Measurements from ENCODE around the gene GJD4. TPM values are rescaled to one million over a fixed set of nuclear protein-coding genes. Genes with fewer than 3 reads are reported as not detected.

The GJD4 gene
- total RNA-seq, 1 experiment from 2014 or later = not detected

DNA sequence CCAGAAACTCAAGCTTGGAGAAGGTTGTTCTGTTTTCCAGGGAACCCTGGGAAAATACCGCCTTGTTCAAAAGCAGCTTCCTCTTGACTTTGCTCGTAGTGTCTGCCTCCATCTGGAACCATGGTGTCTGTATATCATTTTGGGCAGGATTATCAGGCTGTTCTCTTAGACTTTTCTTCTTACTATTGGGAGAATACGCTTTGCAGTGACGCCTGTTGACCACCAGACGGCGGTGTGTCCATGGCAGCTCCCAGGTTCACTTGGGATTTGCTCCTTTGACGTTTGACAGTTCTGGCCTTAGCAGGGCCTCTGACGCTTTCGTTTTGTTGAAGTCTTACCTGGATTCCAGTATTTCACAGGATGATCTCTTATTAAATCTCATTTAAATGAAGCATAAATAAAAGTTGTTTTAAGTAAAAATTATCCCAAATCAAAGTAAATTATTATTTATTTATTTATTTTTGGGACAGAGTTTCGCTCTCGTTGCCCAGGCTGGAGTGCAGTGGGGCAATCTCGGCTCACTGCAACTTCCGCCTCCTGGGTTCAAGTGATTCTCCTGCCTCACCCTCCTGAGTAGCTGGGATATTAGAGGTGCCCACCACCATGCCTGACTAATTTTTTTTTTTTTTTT is 41.8 kb upstream of the GJD4 start:
- Histone ChIP-seq H3K4me3 (ENCODE audit: low read depth, low read length, poor library complexity, severe bottlenecking) (no peak overlapping the region), H3K27ac (ENCODE audit: low read depth, low read length, poor library complexity, severe bottlenecking) (no peak overlapping the region), H3K4me1 (ENCODE audit: insufficient read depth, low read length, poor library complexity, severe bottlenecking) (peaks cover 15% of the 10 kb centered on the region), H3K9me3 (ENCODE audit: low read depth, low read length, poor library complexity, severe bottlenecking) (no peaks in the 10 kb centered on the region), H3K36me3 (ENCODE audit: insufficient read depth, low read length, poor library complexity, severe bottlenecking) (no peaks in the 10 kb centered on the region), H3K27me3 (replicated peaks; ENCODE audit: insufficient read depth, low read depth, low read length, poor library complexity) (no peaks in the 10 kb centered on the region)
- intact Hi-C loops (cut with micrococcal nuclease; ENCODE audit: unreplicated experiment) = loop anchor here (5.0 to 10.0 kb wide), 3 partner anchors 226 to 436 kb away; partner anchors contain the start of genes CCNY and CREM
- BruUV-seq (replicated peaks) = no TSS peak
- ChIA-PET POLR2A (ENCODE audit: low non-redundant PET) (no interaction called here), CTCF (interaction anchor here (0.6 to 1.3 kb wide), 7 partner anchors 17 to 1498 kb away, joined by 3 to 6 read pairs (median 4); no protein-coding TSS in a partner anchor)
- peak; percentile 88 for DNase-seq (ENCODE audit: low spot score)
- TF ChIP-seq, protein P1, sequence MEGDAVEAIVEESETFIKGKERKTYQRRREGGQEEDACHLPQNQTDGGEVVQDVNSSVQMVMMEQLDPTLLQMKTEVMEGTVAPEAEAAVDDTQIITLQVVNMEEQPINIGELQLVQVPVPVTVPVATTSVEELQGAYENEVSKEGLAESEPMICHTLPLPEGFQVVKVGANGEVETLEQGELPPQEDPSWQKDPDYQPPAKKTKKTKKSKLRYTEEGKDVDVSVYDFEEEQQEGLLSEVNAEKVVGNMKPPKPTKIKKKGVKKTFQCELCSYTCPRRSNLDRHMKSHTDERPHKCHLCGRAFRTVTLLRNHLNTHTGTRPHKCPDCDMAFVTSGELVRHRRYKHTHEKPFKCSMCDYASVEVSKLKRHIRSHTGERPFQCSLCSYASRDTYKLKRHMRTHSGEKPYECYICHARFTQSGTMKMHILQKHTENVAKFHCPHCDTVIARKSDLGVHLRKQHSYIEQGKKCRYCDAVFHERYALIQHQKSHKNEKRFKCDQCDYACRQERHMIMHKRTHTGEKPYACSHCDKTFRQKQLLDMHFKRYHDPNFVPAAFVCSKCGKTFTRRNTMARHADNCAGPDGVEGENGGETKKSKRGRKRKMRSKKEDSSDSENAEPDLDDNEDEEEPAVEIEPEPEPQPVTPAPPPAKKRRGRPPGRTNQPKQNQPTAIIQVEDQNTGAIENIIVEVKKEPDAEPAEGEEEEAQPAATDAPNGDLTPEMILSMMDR (conservative IDR thresholded peaks at IDR 0.05; ENCODE audit: low read depth, low read length) = peak; percentile 100
- TF ChIP-seq EZH2 (IDR thresholded peaks at IDR 0.05; ENCODE audit: borderline replicate concordance, low read depth, low read length, poor library complexity, severe bottlenecking) = no peak

DNA sequence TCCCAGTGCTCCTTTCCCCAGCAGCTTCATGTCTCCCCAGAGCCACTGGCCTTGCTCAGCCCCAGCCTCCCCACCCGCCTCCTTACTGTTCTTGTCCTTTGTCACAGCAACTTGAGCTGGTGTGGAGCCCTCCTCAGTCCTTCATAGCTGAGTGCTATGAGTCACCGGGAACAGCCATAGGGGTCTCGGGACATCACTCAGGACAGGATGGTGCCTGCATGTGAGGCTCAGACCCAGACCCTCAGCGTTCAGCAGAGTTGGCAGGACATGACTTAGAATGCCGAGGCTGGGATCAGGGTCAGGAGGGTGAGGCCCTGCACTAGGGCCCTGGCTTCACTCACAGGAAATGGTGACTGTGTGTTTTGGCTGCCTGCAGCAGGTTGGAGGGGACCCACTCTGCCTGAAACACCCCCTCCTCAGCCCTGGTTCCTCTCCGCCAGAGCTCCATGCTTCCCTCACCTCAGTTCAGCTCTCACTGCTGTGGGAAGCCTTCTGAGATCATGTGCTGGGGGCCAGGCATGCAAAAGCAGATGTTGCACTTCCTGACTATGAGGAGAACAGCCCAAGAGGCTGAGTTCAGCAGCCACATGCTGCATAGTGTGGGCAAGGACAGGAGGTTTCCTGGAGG is 40.7 kb upstream of the GJD4 start:
- CTCF ChIA-PET = interaction anchor here (0.5 kb wide), 2 partner anchors 224 to 303 kb away, joined by 5 to 16 read pairs; no protein-coding TSS in a partner anchor
- intact Hi-C loops (cut with micrococcal nuclease; ENCODE audit: unreplicated experiment) = loop anchor here (5.0 to 10.0 kb wide), 3 partner anchors 227 to 437 kb away; partner anchors contain the start of genes CCNY and CREM
- TF ChIP-seq, protein P1 (conservative IDR thresholded peaks at IDR 0.05; ENCODE audit: low read depth, low read length) = no peak
- no peak for TF ChIP-seq EZH2 (IDR thresholded peaks at IDR 0.05; ENCODE audit: borderline replicate concordance, low read depth, low read length, poor library complexity, severe bottlenecking)
- Histone ChIP-seq H3K4me3 (ENCODE audit: low read depth, low read length, poor library complexity, severe bottlenecking) (no peak overlapping the region), H3K27ac (ENCODE audit: low read depth, low read length, poor library complexity, severe bottlenecking) (peak overlapping the region; percentile 57), H3K36me3 (ENCODE audit: insufficient read depth, low read length, poor library complexity, severe bottlenecking) (peaks cover 7% of the 10 kb centered on the region), H3K4me1 (ENCODE audit: insufficient read depth, low read length, poor library complexity, severe bottlenecking) (peaks cover 15% of the 10 kb centered on the region), H3K27me3 (replicated peaks; ENCODE audit: insufficient read depth, low read depth, low read length, poor library complexity) (no peaks in the 10 kb centered on the region), H3K9me3 (ENCODE audit: low read depth, low read length, poor library complexity, severe bottlenecking) (no peaks in the 10 kb centered on the region)
- POLR2A ChIA-PET (ENCODE audit: low non-redundant PET) = no interaction called here
- no TSS peak for BruUV-seq (replicated peaks)
- DNase-seq (ENCODE audit: low spot score) = peak; percentile 24

DNA sequence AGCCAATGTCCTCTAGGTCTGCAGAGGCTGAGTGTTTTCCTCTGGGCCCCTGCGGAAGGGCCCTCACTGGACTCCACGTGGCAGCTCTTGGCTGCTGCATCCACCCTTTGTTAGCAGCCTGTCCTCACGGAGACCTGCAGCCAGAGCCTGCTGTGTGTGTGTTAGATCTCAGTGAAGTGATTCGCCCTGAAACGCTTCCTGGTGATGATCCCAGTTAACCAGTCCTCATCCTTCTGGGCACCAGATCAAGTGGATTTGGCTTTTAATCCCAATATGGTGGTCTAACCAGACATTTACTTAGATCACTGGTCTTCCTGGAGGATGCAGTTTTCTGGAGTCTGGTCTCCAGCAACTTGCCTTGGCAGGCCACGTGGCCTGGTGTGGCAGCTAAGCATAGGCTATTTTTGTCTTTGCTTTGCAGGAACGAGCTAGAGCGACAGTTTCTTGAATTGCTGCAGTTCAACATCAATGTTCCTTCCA is 39.5 kb upstream of the GJD4 start:
- Histone ChIP-seq H3K27ac (ENCODE audit: low read depth, low read length, poor library complexity, severe bottlenecking) (no peak overlapping the region), H3K27me3 (replicated peaks; ENCODE audit: insufficient read depth, low read depth, low read length, poor library complexity) (no peaks in the 10 kb centered on the region), H3K9me3 (ENCODE audit: low read depth, low read length, poor library complexity, severe bottlenecking) (no peaks in the 10 kb centered on the region), H3K4me1 (ENCODE audit: insufficient read depth, low read length, poor library complexity, severe bottlenecking) (peaks cover 15% of the 10 kb centered on the region), H3K36me3 (ENCODE audit: insufficient read depth, low read length, poor library complexity, severe bottlenecking) (peaks cover 9% of the 10 kb centered on the region), H3K4me3 (ENCODE audit: low read depth, low read length, poor library complexity, severe bottlenecking) (no peak overlapping the region)
- BruUV-seq (replicated peaks) = no TSS peak
- no peak for TF ChIP-seq EZH2 (IDR thresholded peaks at IDR 0.05; ENCODE audit: borderline replicate concordance, low read depth, low read length, poor library complexity, severe bottlenecking)
- TF ChIP-seq, protein P1 (conservative IDR thresholded peaks at IDR 0.05; ENCODE audit: low read depth, low read length) = no peak
- POLR2A ChIA-PET (ENCODE audit: low non-redundant PET) = no interaction called here
- CTCF ChIA-PET = no interaction called here
- intact Hi-C loops (cut with micrococcal nuclease; ENCODE audit: unreplicated experiment) = loop anchor here (10.0 kb wide), 1 partner anchor 331 kb away; no protein-coding TSS in a partner anchor
- DNase-seq (ENCODE audit: low spot score) = no peak
